ENCODE measurements around the gene TSPAN5. TPM values are rescaled to one million over a fixed set of nuclear protein-coding genes. Genes with fewer than 3 reads are reported as not detected.

Gene TSPAN5
- polyA plus RNA-seq, 1 of the 3 experiments (the other 2 are of a cell fraction): 38.6 TPM

GRCh38 chr4:98510757-98511517 lies 147.5 kb downstream of the TSPAN5 start (continued):
- TF ChIP-seq TAF1 (IDR thresholded peaks at IDR 0.05; ENCODE audit: borderline replicate concordance, low read depth, low read length): no peak
- no peak for TF ChIP-seq RFX5 (IDR thresholded peaks at IDR 0.05; ENCODE audit: low read length)
- no peak for TF ChIP-seq CTCF (IDR thresholded peaks at IDR 0.05)
- TF ChIP-seq FOSL2 (IDR thresholded peaks at IDR 0.05; ENCODE audit: borderline replicate concordance, low read depth): 0 out of 2 replicates have a peak, but pooled peaks have one; percentile 26
- TF ChIP-seq RAD21 (IDR thresholded peaks at IDR 0.05; ENCODE audit: low read length): no peak
- TF ChIP-seq RXRA (IDR thresholded peaks at IDR 0.05; ENCODE audit: borderline replicate concordance, low read depth): peak; percentile 50; the same call in 1 of the 2 replicates
- TF ChIP-seq MAX (IDR thresholded peaks at IDR 0.05; ENCODE audit: low read depth): 0 out of 2 replicates have a peak, but pooled peaks have one; percentile 23
- TF ChIP-seq MXI1 (IDR thresholded peaks at IDR 0.05; ENCODE audit: low read depth, low read length): no peak
- TF ChIP-seq IRF3 (IDR thresholded peaks at IDR 0.05; ENCODE audit: low read depth, low read length): no peak
- TF ChIP-seq SMC3 (IDR thresholded peaks at IDR 0.05; ENCODE audit: low read depth, low read length): no peak
- TF ChIP-seq JUND (IDR thresholded peaks at IDR 0.05): 0 out of 2 replicates have a peak, but pooled peaks have one; percentile 5
- TF ChIP-seq MEF2A (IDR thresholded peaks at IDR 0.05; ENCODE audit: borderline replicate concordance, low read depth): no peak

DNA sequence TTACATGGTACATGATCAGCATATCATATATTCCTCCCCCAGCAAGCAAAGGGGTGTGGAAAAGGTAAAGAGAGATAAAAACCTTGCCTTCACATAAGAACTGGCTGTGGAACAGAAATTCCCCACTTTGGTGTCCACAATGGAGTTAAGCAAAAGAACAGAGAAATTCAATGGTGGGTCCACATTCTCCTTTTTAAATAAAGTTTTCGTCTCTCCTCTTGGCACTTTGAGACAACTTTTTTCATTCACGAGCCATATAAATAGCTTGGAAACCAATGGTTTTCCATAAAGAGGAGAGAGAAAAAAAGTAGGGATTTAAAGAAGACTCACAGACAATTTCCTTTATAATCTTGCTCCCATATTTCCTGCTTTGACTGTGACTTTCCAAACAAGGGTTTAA lies 148.1 kb downstream of the TSPAN5 start:
- ChIA-PET CTCF (interaction anchor here (0.7 kb wide), 1 partner anchor 42 kb away, joined by 3 read pairs; no protein-coding TSS in a partner anchor), POLR2A (interaction anchor here (0.6 kb wide), 1 partner anchor 523 kb away, joined by 3 read pairs; no protein-coding TSS in a partner anchor)
- Histone ChIP-seq H3K4me3 (ENCODE audit: low read depth in 2 of 2, low read length in 1 of 2) (no peak overlapping the region), H2AFZ (ENCODE audit: low read depth) (no peak overlapping the region), H3K4me1 (ENCODE audit: control insufficient read depth in 1 of 2, insufficient read depth in 2 of 2, low read depth in 1 of 2, low read length in 1 of 2) (peaks cover 4 to 50% of the 10 kb centered on the region in 2 experiments), H3K9me3 (no peaks in the 10 kb centered on the region), H3K9ac (no peak overlapping the region), H3K27me3 (ENCODE audit: insufficient read depth) (no peaks in the 10 kb centered on the region), H3K9me2 (no peaks in the 10 kb centered on the region), H3K27ac (ENCODE audit: low read depth in 2 of 2, low read length in 1 of 2) (peak overlapping the region; percentile 81 to 88; a peak in 3 of 4 replicates), H3K4me2 (peak overlapping the region; percentile 27; the same call in 1 of the 2 replicates), H3K36me3 (replicated peaks in 1 of 2; ENCODE audit: control insufficient read depth in 1 of 2, insufficient read depth in 2 of 2, low read length in 1 of 2) (peaks cover 0 to 9% of the 10 kb centered on the region in 2 experiments), H3F3A (replicated peaks; ENCODE audit: insufficient read depth) (peaks cover 23% of the 10 kb centered on the region), H3K79me2 (ENCODE audit: insufficient read depth) (peaks cover 82% of the 10 kb centered on the region), H4K20me1 (ENCODE audit: insufficient read depth) (no peaks in the 10 kb centered on the region)
- TF ChIP-seq TEAD4 (IDR thresholded peaks at IDR 0.05; ENCODE audit: borderline replicate concordance, insufficient read depth) (no peak), RAD21 (IDR thresholded peaks at IDR 0.05; ENCODE audit: low read length) (no peak)
- DNase-seq: no peak
- WGBS (ENCODE audit: low lambda C conversion rate): 94% methylated on average over 2 of the region's 2 CpGs

Data from SK-N-SH (cell line).